Right lobe of liver (tissue), 4 donors: ENCODE results near the gene MAD2L1BP.

Experiments
- CTCF ChIP-seq, 4 donors: fragments of 200-600 bp in 3 of 4; fragments of 450-650 bp in 1 of 4; IDR thresholded peaks; one replicate each; pipeline versions ENCODE4 v1.5.1 to v1.8.0; 2016 to 2022; ENCODE audit warnings: antibody characterized with exemption in 4 of 4, mild to moderate bottlenecking in 2 of 4
- POLR2A ChIP-seq: fragments of 450-650 bp; IDR thresholded peaks from one replicate; pipeline ENCODE4 v1.6.1; 2017; ENCODE audit warnings: antibody characterized with exemption, mild to moderate bottlenecking
- donor health status: DM: no; HTN: no; CAD: no.
- donor health status: DM: no; HTN: no; CAD: no.
- donor health status: DM: no; HTN: yes; CAD: no.

- no peak for TF ChIP-seq CTCF (IDR thresholded peaks at IDR 0.05)
- no peak for TF ChIP-seq POLR2A
These were observed 34.4 kb downstream of the MAD2L1BP start for GRCh38 chr6:43669922-43670622.
